HG03571 (cell line): ENCODE data around the gene SULT1B1.

Experiments
- ATAC-seq: cut with Tn5 transposase; IDR thresholded peaks from one replicate; pipeline ENCODE4 v1.9.1; 2021; ENCODE audit not compliant: unreplicated experiment

The SULT1B1 gene

DNA sequence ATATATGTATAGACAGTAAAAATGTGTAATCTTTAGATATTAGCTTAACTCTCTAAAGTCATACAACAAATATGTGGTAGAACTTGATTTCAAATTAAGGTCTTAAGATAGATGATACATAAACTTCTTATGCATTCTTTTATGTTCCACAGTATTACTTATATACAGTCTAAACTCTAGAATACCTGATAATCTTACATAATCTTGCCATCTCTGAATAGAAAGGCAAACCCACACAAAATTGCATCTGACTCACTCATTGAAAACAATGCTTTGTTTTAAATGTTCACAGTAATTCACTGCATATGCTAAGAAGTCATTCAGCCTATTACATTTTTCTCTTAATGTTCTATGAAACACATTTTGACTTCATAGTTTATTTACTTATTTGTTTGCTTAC, 10.1 kb downstream of the SULT1B1 start:
- no peak for ATAC-seq

DNA sequence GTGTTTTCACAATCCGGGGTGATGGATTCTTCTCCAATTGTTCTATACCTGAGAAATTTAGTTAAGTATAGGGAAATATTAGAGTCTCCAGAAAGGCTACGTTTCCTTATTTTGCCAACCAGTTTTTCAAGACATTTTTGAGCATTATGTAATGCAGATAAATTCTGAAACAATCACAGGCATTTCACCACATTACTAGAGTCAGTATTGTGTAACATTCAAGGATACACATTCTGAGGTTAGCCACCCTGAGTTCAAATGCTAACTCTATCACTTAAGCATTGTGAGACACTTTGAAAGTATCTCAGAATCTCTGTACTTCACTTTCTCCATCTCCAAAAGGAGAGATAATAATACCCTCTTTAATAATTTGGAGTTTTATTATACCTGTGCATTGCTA, 10.6 kb downstream of the SULT1B1 start:
- ATAC-seq = no peak

- no peak for ATAC-seq
Observed at GRCh38 chr4:69748173-69748572, 12.2 kb downstream of the SULT1B1 start.

GRCh38 chr4:69744157-69744478, 16.3 kb downstream of the SULT1B1 start:
- ATAC-seq = no peak

DNA sequence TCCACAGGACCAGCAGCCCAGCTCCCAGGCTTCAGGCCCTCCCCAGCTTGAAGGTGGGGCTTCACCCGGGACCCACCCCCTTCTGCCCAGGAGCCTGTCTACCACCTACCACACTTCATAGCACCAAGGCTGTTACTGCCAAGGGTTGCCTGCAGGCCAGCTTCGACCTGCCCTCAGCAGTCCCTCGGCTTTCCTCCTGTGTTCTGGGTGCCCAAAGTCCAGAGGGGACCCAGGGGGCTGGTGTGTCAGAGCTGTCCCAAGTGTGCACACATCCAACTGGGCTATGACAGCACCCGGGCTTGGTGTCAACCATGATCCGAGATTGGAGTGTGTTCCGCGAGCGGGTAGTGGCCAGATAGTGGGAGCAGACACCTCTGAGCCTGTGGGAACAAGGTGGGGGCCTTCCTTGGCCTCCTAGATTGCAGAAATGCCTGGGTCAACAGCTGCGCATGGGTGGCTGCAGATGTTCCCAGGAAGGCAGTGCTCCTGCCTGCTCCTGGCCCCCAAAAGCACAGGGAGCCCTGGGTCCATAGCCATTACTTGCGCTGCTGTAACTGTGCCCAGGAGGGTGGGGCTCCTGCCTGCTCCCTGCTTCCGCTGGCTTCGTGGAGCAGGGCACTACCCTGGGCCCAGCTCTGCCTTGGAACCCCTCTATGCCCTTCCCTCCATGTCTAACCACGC, 16.8 kb downstream of the SULT1B1 start:
- ATAC-seq = no peak

- ATAC-seq = no peak
Observed at GRCh38 chr4:69742596-69742995, 17.8 kb downstream of the SULT1B1 start.

DNA sequence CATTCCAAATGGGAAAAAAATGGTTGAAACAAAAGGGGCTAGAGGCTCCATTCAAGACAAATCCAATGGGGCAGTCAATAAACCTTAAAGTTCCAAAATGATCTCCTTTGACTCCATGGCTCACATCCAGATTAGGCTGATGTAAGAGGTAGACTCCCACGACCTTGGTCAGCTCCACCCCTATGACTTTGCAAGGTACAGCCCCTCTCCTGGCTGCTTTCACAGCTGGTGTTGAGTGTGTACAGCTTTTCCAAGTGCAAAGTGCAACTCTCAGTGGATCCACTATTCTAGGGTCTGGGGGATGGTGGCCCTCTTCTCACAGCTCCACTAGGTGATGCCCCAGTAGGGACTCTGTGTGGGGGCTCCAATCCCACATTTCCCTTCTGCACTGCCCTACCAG, 21.5 kb downstream of the SULT1B1 start:
- ATAC-seq = no peak

GRCh38 chr4:69735119-69735518, 25.3 kb downstream of the SULT1B1 start:
- no peak for ATAC-seq

GRCh38 chr4:69731847-69732246, 28.6 kb downstream of the SULT1B1 start:
- no peak for ATAC-seq

- ATAC-seq = no peak
Observed at GRCh38 chr4:69731241-69731640, 29.2 kb downstream of the SULT1B1 start.

- ATAC-seq = no peak
Observed at GRCh38 chr4:69730002-69730401, 30.4 kb downstream of the SULT1B1 start.

GRCh38 chr4:69727926-69728325, 32.5 kb downstream of the SULT1B1 start:
- no peak for ATAC-seq

DNA sequence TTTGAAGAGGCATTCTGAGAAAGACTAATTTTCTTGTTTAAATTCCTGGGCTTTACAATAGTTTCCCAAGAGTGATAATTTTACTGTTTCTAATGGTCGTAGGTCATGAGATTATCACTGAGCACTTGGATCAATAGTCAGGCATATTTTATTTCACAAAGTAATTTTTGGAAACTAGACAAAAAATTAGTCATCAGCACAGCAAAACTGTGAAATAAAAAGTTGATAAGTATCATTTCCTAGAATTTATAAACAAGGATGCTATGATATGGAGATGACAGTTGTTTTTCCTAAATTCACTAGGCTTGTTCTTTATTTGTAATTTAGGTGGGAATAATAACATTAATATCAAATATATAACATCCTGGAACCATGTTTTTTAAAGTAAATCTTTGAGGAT, 33.0 kb downstream of the SULT1B1 start:
- ATAC-seq = no peak

DNA sequence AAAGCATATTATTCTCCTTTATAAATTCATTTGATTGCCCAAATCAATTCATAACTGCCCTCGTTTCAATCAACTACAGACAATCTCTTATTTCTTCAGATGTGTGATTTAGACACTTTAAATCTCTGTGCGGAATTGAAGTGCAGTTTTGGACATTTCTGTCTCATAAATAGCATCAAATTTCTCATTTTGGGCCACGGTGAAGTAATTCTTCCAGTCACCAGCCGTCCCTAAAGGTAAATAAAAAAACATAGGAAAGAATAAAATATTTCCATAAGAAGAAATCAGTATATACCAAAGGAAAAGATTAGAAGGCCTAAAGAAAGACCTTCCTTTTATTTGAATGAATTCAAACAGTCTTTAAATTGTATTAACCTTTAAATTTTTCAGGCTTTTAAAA, 33.4 kb downstream of the SULT1B1 start:
- no peak for ATAC-seq

DNA sequence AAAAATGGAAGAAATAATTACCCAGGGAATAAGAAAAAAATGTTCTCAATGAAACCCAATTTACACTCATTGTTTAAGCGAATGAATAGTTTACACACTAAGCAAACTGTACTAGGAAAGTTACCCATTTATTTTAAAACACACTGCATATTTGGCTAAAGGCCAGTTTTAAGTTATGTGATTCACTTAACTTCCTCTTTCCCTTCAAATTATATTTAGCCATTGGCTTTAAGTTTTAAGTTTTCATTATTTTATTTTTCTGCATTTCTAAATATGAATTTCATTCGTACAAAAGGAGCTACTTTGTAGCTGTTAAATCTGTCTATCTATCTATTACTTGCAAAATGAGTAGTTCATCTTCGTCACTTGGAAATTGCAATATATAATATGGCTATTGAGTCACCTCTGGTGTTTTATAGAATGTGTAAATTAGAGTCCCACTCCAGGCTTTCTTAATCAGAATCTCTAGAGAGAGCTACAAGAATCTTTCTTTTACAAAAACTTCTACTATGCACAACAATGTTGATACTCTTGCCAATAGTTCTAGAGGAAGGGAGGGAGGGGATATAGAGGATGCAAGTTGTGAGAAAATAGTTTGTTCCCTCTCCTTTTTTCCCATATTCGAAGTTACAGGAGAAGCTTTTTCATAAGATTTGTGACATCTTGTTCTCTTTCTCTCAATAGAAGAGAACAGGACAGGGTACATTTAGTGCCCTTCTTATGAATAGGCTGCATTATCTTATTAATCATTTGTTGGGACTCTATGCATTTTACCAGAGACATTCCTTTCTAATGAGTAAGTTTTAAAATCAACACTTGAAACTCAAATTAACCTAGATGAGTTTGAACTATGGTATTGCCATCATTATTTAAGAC, 41.8 kb downstream of the SULT1B1 start:
- no peak for ATAC-seq

DNA sequence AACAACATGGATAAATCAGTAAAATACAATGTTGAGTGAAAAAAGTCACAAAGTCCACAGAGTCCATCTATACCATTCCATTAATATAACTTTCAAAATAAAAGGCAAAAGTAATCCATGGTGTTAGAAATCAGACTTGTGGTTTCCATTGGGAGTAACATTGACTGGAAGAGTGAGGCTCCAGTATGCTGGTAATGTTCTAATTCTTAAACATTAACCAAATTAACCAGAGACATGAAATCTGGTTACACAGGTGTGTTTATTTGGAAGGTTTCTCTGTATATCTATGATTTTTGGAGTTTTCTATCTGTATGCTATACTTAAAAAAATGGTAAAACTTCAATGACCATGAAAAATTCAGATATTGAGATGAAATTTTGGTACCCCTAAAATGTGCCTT, 42.6 kb downstream of the SULT1B1 start:
- no peak for ATAC-seq

- ATAC-seq = no peak
Observed at GRCh38 chr4:69716654-69717053, 43.8 kb downstream of the SULT1B1 start.

DNA sequence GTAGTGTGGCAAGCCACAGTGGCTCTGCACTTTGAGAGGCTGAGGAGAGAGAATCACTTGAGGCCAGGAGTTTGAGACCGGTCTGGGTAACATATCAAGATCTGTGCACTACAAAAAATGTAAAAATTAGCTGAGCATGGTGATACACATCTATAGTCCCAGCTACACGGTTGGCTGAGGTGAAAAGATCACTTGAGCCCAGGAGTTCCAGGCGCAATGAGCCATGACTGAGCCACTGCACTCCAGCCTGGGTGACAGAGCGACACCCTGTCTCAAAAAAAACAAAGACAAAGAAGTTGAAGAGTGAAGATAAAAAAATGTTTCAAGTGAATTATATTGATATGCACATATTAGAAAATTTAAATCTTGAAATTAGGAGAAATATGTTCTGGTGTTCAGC, 46.3 kb downstream of the SULT1B1 start:
- no peak for ATAC-seq

GRCh38 chr4:69713593-69713992, 46.8 kb downstream of the SULT1B1 start:
- ATAC-seq = no peak

- no peak for ATAC-seq
Observed at GRCh38 chr4:69710580-69710979, 49.8 kb downstream of the SULT1B1 start.

GRCh38 chr4:69708211-69708610, 52.2 kb downstream of the SULT1B1 start:
- ATAC-seq = no peak

GRCh38 chr4:69707807-69708206, 52.6 kb downstream of the SULT1B1 start:
- ATAC-seq = no peak

DNA sequence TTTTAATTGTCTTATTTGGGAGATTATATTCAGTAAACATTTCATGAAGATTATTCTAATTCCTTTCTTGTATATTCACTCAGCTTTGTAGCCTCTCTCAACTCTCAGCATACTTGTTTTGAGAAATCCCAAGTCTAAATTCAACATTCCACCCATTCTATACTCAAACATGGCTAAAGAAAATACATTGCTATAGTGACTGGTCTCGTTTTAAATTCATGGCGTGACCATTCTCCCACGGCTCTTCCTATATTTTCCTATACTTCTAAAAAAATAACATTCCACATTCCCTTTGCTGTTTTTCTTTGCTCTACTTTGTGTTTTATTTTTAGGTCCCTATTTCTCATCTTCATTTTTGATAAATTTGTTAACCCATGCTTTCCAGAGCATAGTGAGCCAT, 58.2 kb downstream of the SULT1B1 start:
- ATAC-seq = no peak
